H9 (cell line): ENCODE results near the gene NIM1K. TPM values are rescaled to one million over a fixed set of nuclear protein-coding genes. Genes with fewer than 3 reads are reported as not detected.

Experiments
- DNase-seq: peaks from one replicate; pipeline ENCODE4 v3.0.0-alpha.2; 2017
- H2AFZ ChIP-seq: one replicate; pipeline ENCODE4 v1.6.1; 2013; ENCODE audit warnings: mild to moderate bottlenecking, low read length, control low read depth, moderate library complexity
- H2AK5ac ChIP-seq: 2 replicates; pipeline ENCODE4 v1.6.1; 2013; ENCODE audit warnings: low read length, control low read depth, mixed read lengths; ENCODE audit not compliant: insufficient read length
- H2BK120ac ChIP-seq: one replicate; pipeline ENCODE4 v1.6.1; 2013; ENCODE audit warnings: low read depth, mild to moderate bottlenecking, low read length, control low read depth, inconsistent platforms; ENCODE audit not compliant: poor library complexity, severe bottlenecking
- H2BK12ac ChIP-seq: 2 replicates; pipeline ENCODE4 v1.6.1; 2013; ENCODE audit warnings: low read length, control low read depth, mixed read lengths, low read depth; ENCODE audit not compliant: insufficient read length
- H2BK15ac ChIP-seq: 2 replicates; pipeline ENCODE4 v1.6.1; 2013; ENCODE audit warnings: low read depth, low read length, control low read depth
- H2BK20ac ChIP-seq: one replicate; pipeline ENCODE4 v1.6.1; 2013; ENCODE audit warnings: low read depth, mild to moderate bottlenecking, low read length, control low read depth, inconsistent platforms; ENCODE audit not compliant: poor library complexity, severe bottlenecking
- H2BK5ac ChIP-seq: 2 replicates; pipeline ENCODE4 v1.6.1; 2013; ENCODE audit warnings: low read length, control low read depth, mixed read lengths; ENCODE audit not compliant: insufficient read length
- H3K14ac ChIP-seq: 2 replicates; pipeline ENCODE4 v1.6.1; 2013; ENCODE audit warnings: low read length, control low read depth; ENCODE audit not compliant: insufficient read depth
- H3K18ac ChIP-seq: 2 replicates; pipeline ENCODE4 v1.6.1; 2013; ENCODE audit warnings: low read depth, mild to moderate bottlenecking, mixed read lengths, low read length, control low read depth; ENCODE audit not compliant: insufficient read length
- H3K23ac ChIP-seq: 2 replicates; pipeline ENCODE4 v1.6.1; 2013; ENCODE audit warnings: low read length, control low read depth, mixed read lengths, low read depth; ENCODE audit not compliant: insufficient read length
- H3K23me2 ChIP-seq: 2 replicates; pipeline ENCODE4 v1.6.1; 2013; ENCODE audit warnings: low read depth, mild to moderate bottlenecking, mixed read lengths, low read length, control low read depth; ENCODE audit not compliant: insufficient read length, poor library complexity, severe bottlenecking
- H3K27ac ChIP-seq: 2 replicates; pipeline ENCODE4 v1.5.1; 2013; ENCODE audit warnings: low read length, control low read depth, mixed read lengths, low read depth; ENCODE audit not compliant: insufficient read length
- H3K27me3 ChIP-seq: 2 replicates; pipeline ENCODE4 v1.6.1; 2013; ENCODE audit warnings: low read length, control low read depth, inconsistent platforms; ENCODE audit not compliant: insufficient read depth
- H3K4ac ChIP-seq: 2 replicates; pipeline ENCODE4 v1.6.1; 2013; ENCODE audit warnings: low read depth, mild to moderate bottlenecking, control low read depth, inconsistent platforms, low read length, moderate library complexity
- H3K4me1 ChIP-seq: 2 replicates; pipeline ENCODE4 v1.6.1; 2013; ENCODE audit warnings: low read length, control low read depth, inconsistent platforms; ENCODE audit not compliant: insufficient read depth
- H3K4me2 ChIP-seq: 2 replicates; pipeline ENCODE4 v1.6.1; 2013; ENCODE audit warnings: low read length, control low read depth, mixed read lengths; ENCODE audit not compliant: insufficient read length, insufficient read depth
- H3K56ac ChIP-seq: 2 replicates; pipeline ENCODE4 v1.6.1; 2013; ENCODE audit warnings: low read depth, mild to moderate bottlenecking, mixed read lengths, low read length, control low read depth; ENCODE audit not compliant: insufficient read length
- H3K79me1 ChIP-seq: 2 replicates; pipeline ENCODE4 v1.6.1; 2013; ENCODE audit warnings: low read depth, mild to moderate bottlenecking, moderate library complexity, low read length, control low read depth, inconsistent platforms; ENCODE audit not compliant: insufficient read depth, poor library complexity, severe bottlenecking
- H3K79me2 ChIP-seq: 2 replicates; pipeline ENCODE4 v1.6.1; 2013; ENCODE audit warnings: low read length, control low read depth, inconsistent platforms; ENCODE audit not compliant: insufficient read depth
- H3K9ac ChIP-seq: 2 replicates; pipeline ENCODE4 v1.6.1; 2013; ENCODE audit warnings: low read length, control low read depth, mixed read lengths; ENCODE audit not compliant: insufficient read length; ENCODE audit errors: extremely low read depth
- H3K9me3 ChIP-seq: one replicate; pipeline ENCODE4 v1.6.1; 2013; ENCODE audit warnings: low read depth, low read length, inconsistent platforms; ENCODE audit not compliant: control insufficient read depth
- H3T11ph ChIP-seq: one replicate; pipeline ENCODE4 v1.6.1; 2013; ENCODE audit warnings: mild to moderate bottlenecking, low read length, control low read depth, inconsistent platforms
- H4K20me1 ChIP-seq: one replicate; pipeline ENCODE4 v1.6.1; 2013; ENCODE audit not compliant: control insufficient read depth, insufficient read length, insufficient read depth
- H4K5ac ChIP-seq: 2 replicates; pipeline ENCODE4 v1.6.1; 2013; ENCODE audit warnings: low read depth, mild to moderate bottlenecking, mixed read lengths, low read length, control low read depth; ENCODE audit not compliant: insufficient read length
- H4K8ac ChIP-seq: replicated peaks from 2 replicates; pipeline ENCODE4 v1.6.1; 2013; ENCODE audit warnings: low read length, control low read depth, mixed read lengths, low read depth; ENCODE audit not compliant: insufficient read length
- H4K91ac ChIP-seq: 2 replicates; pipeline ENCODE4 v1.6.1; 2013; ENCODE audit warnings: low read depth, mild to moderate bottlenecking, moderate library complexity, mixed read lengths, low read length, control low read depth; ENCODE audit not compliant: insufficient read length
- H3K27ac Mint-ChIP-seq, 3 experiments: 2 replicates in 2 of 3; 3 replicates in 1 of 3; pipeline ENCODE4 v1.8.0; 2020 to 2021; ENCODE audit warnings: mixed read lengths in 3 of 3, mild to moderate bottlenecking in 1 of 3, moderate library complexity in 1 of 3
- H3K27me3 Mint-ChIP-seq: 2 replicates; pipeline ENCODE4 v1.8.0; 2021; ENCODE audit warnings: low read depth, mild to moderate bottlenecking, moderate library complexity, mixed read lengths
- H3K36me3 Mint-ChIP-seq, 3 experiments: 2 replicates in 2 of 3; 3 replicates in 1 of 3; pipeline ENCODE4 v1.8.0; 2020 to 2021; ENCODE audit warnings: low read depth in 3 of 3, mixed read lengths in 3 of 3; ENCODE audit not compliant: insufficient read depth in 1 of 3
- H3K4me1 Mint-ChIP-seq, 2 experiments: 2 replicates each; pipeline ENCODE4 v1.8.0; 2020; ENCODE audit warnings: mixed read lengths in 2 of 2
- H3K4me3 Mint-ChIP-seq, 2 experiments: 2 replicates in 1 of 2; 3 replicates in 1 of 2; pipeline ENCODE4 v1.8.0; 2020 to 2021; ENCODE audit warnings: mild to moderate bottlenecking in 2 of 2, mixed read lengths in 2 of 2, moderate library complexity in 1 of 2
- H3K9me3 Mint-ChIP-seq, 2 experiments: 2 replicates in 1 of 2; 3 replicates in 1 of 2; pipeline ENCODE4 v1.8.0; 2020; ENCODE audit warnings: mild to moderate bottlenecking in 2 of 2, mixed read lengths in 2 of 2, moderate library complexity in 1 of 2
- CTCF ChIP-seq: fragments of 200-600 bp; sonication (generic); conservative IDR thresholded peaks from 3 replicates; pipeline ENCODE4 v1.8.0; 2021; ENCODE audit warnings: antibody characterized with exemption, mild to moderate bottlenecking
- WGBS: extraction: QIAGEN DNeasy Blood & Tissue Kit; methylation state at CpG from one replicate; pipeline ENCODE4 v1.1.7; 2013; ENCODE audit warnings: missing lambda C conversion rate, low lambda C conversion rate, mixed read lengths; ENCODE audit not compliant: insufficient read length; ENCODE audit errors: extremely low coverage; 5-methylcytosine and 5-hydroxymethylcytosine counted together
- total RNA-seq: library from RNA; stranded (reverse); gene quantifications from 2 replicates; pipeline ENCODE4 v1.2.1, GENCODE V29; 2021

NIM1K gene
- total RNA-seq, 1 experiment from 2014 or later, result 0.07 TPM

DNA sequence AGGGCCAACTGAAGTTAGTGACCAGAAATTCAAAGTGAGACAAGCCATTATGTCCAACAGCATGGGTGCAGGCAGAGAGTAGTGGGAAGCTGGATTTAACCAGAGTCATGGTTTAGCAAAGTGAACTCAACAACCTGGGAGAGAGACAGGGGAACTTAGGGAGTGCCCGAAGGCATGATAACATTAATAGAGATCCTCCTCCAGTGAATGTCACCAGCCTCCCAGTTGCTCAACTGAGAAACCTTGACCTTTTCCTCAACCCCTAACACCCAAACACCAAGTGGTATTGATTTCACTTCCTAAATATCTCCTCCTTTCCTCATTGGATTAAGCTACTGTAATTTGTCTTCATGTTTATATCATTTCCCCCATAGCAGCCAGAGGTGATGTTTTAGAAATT lies 78.6 kb downstream of the NIM1K start:
- H2AK5ac ChIP-seq, result no peak overlapping the region
- H4K91ac ChIP-seq, result no peak overlapping the region
- no peak overlapping the region for H3T11ph ChIP-seq
- no peak overlapping the region for H3K4ac ChIP-seq
- H2AFZ ChIP-seq, result no peak overlapping the region
- no peak overlapping the region for H2BK120ac ChIP-seq
- no peaks in the 10 kb centered on the region for H3K79me2 ChIP-seq
- H3K27me3 Mint-ChIP-seq, result peaks cover 1% of the 10 kb centered on the region; the same call in 1 of the 2 replicates
- peaks cover 7 to 10% of the 10 kb centered on the region in 2 experiments for H3K4me1 Mint-ChIP-seq
- H3K18ac ChIP-seq, result no peak overlapping the region
- H3K9ac ChIP-seq, result no peak overlapping the region
- H3K9me3 ChIP-seq, result no peaks in the 10 kb centered on the region
- H2BK12ac ChIP-seq, result no peak overlapping the region
- H3K27me3 ChIP-seq, result no peaks in the 10 kb centered on the region
- no peak overlapping the region for H4K8ac ChIP-seq
- H4K5ac ChIP-seq, result no peak overlapping the region
- H2BK5ac ChIP-seq, result no peak overlapping the region
- H2BK20ac ChIP-seq, result no peak overlapping the region
- no peak overlapping the region for H3K23ac ChIP-seq
- peaks cover 2 to 12% (median 5%) of the 10 kb centered on the region in 3 experiments; a peak in 4 of 7 replicates for H3K36me3 Mint-ChIP-seq
- H3K56ac ChIP-seq, result no peak overlapping the region
- no peak overlapping the region for H3K4me2 ChIP-seq
- WGBS, result no CpG with 5 or more reads among the region's 1 CpG
- no peaks in the 10 kb centered on the region for H3K79me1 ChIP-seq
- TF ChIP-seq CTCF, result no peak
- no peak overlapping the region for H3K27ac ChIP-seq
- peaks cover 14% of the 10 kb centered on the region in 2 experiments for H3K9me3 Mint-ChIP-seq
- no peaks in the 10 kb centered on the region for H3K23me2 ChIP-seq
- DNase-seq, result no peak
- H3K14ac ChIP-seq, result no peak overlapping the region
- H3K27ac Mint-ChIP-seq, result no peak overlapping the region
- H4K20me1 ChIP-seq, result no peaks in the 10 kb centered on the region
- no peak overlapping the region for H2BK15ac ChIP-seq
- H3K4me1 ChIP-seq, result no peaks in the 10 kb centered on the region; the same call in 1 of the 2 replicates
- no peak overlapping the region for H3K4me3 Mint-ChIP-seq
